ENCODE results near the gene APBA2.

Gene APBA2

GRCh38 chr15:28962851-28963710 lies 77.3 kb downstream of the APBA2 start:
- TF ChIP-seq CTCF (IDR thresholded peaks at IDR 0.05; ENCODE audit: extremely low read depth, insufficient read depth, missing control alignments): no peak
- no peak for DNase-seq (ENCODE audit: low spot score)
- in situ Hi-C loops (cut with MboI; ENCODE audit: low pct_unique_long_range_greater_than_20kb, low sequenced_read_pairs, unreplicated experiment): no loop called here

- no peak for DNase-seq (ENCODE audit: low spot score)
- no peak for TF ChIP-seq CTCF (IDR thresholded peaks at IDR 0.05; ENCODE audit: extremely low read depth, insufficient read depth, missing control alignments)
- in situ Hi-C loops (cut with MboI; ENCODE audit: low pct_unique_long_range_greater_than_20kb, low sequenced_read_pairs, unreplicated experiment): no loop called here
Observed at GRCh38 chr15:28963711-28964081, 77.9 kb downstream of the APBA2 start.

- TF ChIP-seq CTCF (IDR thresholded peaks at IDR 0.05; ENCODE audit: extremely low read depth, insufficient read depth, missing control alignments): no peak
- no peak for DNase-seq (ENCODE audit: low spot score)
- in situ Hi-C loops (cut with MboI; ENCODE audit: low pct_unique_long_range_greater_than_20kb, low sequenced_read_pairs, unreplicated experiment): no loop called here
Observed at GRCh38 chr15:28964098-28964497, 78.3 kb downstream of the APBA2 start.

GRCh38 chr15:28967066-28967465 lies 81.3 kb downstream of the APBA2 start:
- DNase-seq (ENCODE audit: low spot score): no peak
- in situ Hi-C loops (cut with MboI; ENCODE audit: low pct_unique_long_range_greater_than_20kb, low sequenced_read_pairs, unreplicated experiment): no loop called here
- no peak for TF ChIP-seq CTCF (IDR thresholded peaks at IDR 0.05; ENCODE audit: extremely low read depth, insufficient read depth, missing control alignments)

- no peak for TF ChIP-seq CTCF (IDR thresholded peaks at IDR 0.05; ENCODE audit: extremely low read depth, insufficient read depth, missing control alignments)
- in situ Hi-C loops (cut with MboI; ENCODE audit: low pct_unique_long_range_greater_than_20kb, low sequenced_read_pairs, unreplicated experiment): no loop called here
- DNase-seq (ENCODE audit: low spot score): no peak
Observed at GRCh38 chr15:28967990-28968389, 82.2 kb downstream of the APBA2 start.

- no peak for TF ChIP-seq CTCF (IDR thresholded peaks at IDR 0.05; ENCODE audit: extremely low read depth, insufficient read depth, missing control alignments)
- in situ Hi-C loops (cut with MboI; ENCODE audit: low pct_unique_long_range_greater_than_20kb, low sequenced_read_pairs, unreplicated experiment): no loop called here
- no peak for DNase-seq (ENCODE audit: low spot score)
Observed at GRCh38 chr15:28969511-28970085, 83.8 kb downstream of the APBA2 start.

Measured in GM13977 (cell line).